ENCODE measurements around the gene TOM1L2.

The TOM1L2 gene

DNA sequence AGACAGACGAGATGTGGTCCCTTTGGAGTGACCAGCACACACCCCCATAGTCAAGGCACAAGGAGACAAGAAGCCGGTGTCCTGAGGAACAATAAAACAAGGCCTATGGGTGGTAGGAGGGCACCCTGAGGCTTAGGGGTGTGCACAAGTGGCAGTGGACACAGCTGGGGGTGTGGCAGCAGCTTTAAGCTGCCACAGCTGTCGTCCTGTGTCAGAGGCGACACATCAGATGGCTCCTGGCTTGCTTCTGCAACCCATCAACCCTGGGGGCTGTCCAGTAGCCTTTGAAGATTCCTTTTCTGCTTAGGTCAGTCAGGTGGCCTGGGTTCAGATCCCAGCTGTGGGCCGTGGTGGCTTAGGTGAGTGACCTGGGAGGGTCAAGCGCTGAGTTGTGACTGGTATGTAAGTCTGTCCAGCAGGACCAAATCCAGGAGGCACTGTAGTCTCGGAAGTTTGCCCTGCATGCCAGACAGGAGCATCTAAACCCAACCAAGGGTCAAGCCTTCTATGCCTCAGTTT, 16.3 kb upstream of the TOM1L2 start:
- no peak overlapping the region for H3K56ac ChIP-seq (ENCODE audit: low read length)
- WGBS (ENCODE audit: extremely low coverage, insufficient coverage, low lambda C conversion rate), result no CpG with 5 or more reads among the region's 7 CpGs

GRCh38 chr17:17987901-17988300, 15.7 kb upstream of the TOM1L2 start:
- H3K18ac ChIP-seq (ENCODE audit: low read length), result no peak overlapping the region
- no peaks in the 10 kb centered on the region for H3K79me2 ChIP-seq (ENCODE audit: control insufficient read depth, insufficient read depth, low read length)
- no peak for DNase-seq
- no peak overlapping the region for H2BK120ac ChIP-seq (ENCODE audit: low read depth, low read length)
- H3K23ac ChIP-seq (ENCODE audit: low read length), result no peak overlapping the region
- H4K8ac ChIP-seq (ENCODE audit: low read depth, low read length), result no peak overlapping the region
- WGBS (ENCODE audit: extremely low coverage, insufficient coverage, low lambda C conversion rate), result no CpG with 5 or more reads among the region's 14 CpGs
- H3K79me1 ChIP-seq (ENCODE audit: low read length), result no peaks in the 10 kb centered on the region
- H3K4ac ChIP-seq (ENCODE audit: low read depth, low read length), result no peak overlapping the region
- no peak overlapping the region for H3K56ac ChIP-seq (ENCODE audit: low read length)
- no peak overlapping the region for H3K4me2 ChIP-seq (ENCODE audit: low read length)
- no peak overlapping the region for H3K27ac ChIP-seq (ENCODE audit: low read depth, low read length)
- H2BK15ac ChIP-seq (replicated peaks; ENCODE audit: low read depth), result no peak overlapping the region
- no peak overlapping the region for H2BK5ac ChIP-seq (ENCODE audit: low read length)
- no peak overlapping the region for H2AK5ac ChIP-seq (ENCODE audit: low read length)
- no peak overlapping the region for H3K9ac ChIP-seq (ENCODE audit: low read length)
- no peaks in the 10 kb centered on the region for H3K27me3 ChIP-seq (ENCODE audit: insufficient read depth, low read length, poor library complexity)
- no peaks in the 10 kb centered on the region for H3K36me3 ChIP-seq (ENCODE audit: control insufficient read depth, insufficient read depth, low read length)
- H4K5ac ChIP-seq (ENCODE audit: low read length), result no peak overlapping the region
- no peaks in the 10 kb centered on the region for H3K4me1 ChIP-seq (ENCODE audit: control insufficient read depth, low read depth, low read length)
- no peak overlapping the region for H3K4me3 ChIP-seq (ENCODE audit: low read length)

More for the DNA sequence above, 16.3 kb upstream of the TOM1L2 start:
- Histone ChIP-seq H3K4ac (ENCODE audit: low read depth, low read length) (no peak overlapping the region), H4K8ac (ENCODE audit: low read depth, low read length) (no peak overlapping the region), H2AK5ac (ENCODE audit: low read length) (no peak overlapping the region), H3K4me1 (ENCODE audit: control insufficient read depth, low read depth, low read length) (no peaks in the 10 kb centered on the region), H3K9ac (ENCODE audit: low read length) (no peak overlapping the region), H3K23ac (ENCODE audit: low read length) (no peak overlapping the region), H2BK15ac (replicated peaks; ENCODE audit: low read depth) (no peak overlapping the region), H4K5ac (ENCODE audit: low read length) (no peak overlapping the region), H3K4me3 (ENCODE audit: low read length) (no peak overlapping the region), H3K27ac (ENCODE audit: low read depth, low read length) (no peak overlapping the region), H2BK120ac (ENCODE audit: low read depth, low read length) (no peak overlapping the region), H2BK5ac (ENCODE audit: low read length) (no peak overlapping the region), H3K27me3 (ENCODE audit: insufficient read depth, low read length, poor library complexity) (no peaks in the 10 kb centered on the region), H3K79me2 (ENCODE audit: control insufficient read depth, insufficient read depth, low read length) (no peaks in the 10 kb centered on the region), H3K4me2 (ENCODE audit: low read length) (no peak overlapping the region), H3K18ac (ENCODE audit: low read length) (no peak overlapping the region), H3K36me3 (ENCODE audit: control insufficient read depth, insufficient read depth, low read length) (no peaks in the 10 kb centered on the region), H3K79me1 (ENCODE audit: low read length) (no peaks in the 10 kb centered on the region)
- DNase-seq, result no peak

DNA sequence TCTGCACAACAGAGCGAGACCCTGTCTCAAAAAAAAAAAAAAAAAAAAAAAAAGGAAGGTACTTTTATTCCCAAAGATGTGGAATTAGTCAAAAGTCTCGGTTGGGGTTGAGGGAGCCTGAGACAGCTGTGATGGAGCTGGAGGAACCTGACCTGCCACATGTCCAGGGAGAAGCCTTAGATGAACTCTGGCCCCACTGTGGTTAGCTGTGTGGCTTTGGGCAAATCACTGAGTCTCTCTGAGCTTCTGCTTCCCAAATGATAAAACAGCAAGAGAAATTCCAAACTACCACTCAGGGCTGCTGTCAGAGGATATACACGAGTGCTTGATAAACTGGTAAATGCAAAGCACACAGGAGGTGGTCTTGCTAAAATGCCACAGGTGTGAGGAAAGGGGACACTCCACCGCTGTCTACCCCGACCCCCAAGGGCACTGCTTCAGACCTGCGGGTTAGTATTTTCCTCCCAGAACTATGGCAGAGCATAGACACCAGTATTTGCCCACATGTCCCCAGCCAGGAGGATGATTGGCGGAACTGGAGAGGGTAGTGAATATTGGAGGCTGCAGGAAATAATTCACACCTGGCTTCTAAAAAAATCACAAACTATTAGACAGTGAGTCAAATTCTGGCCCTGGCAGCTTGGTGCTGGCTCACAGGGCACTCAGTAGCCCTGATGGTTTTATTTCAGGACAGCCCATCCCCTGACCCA, 15.1 kb upstream of the TOM1L2 start:
- Histone ChIP-seq H3K36me3 (ENCODE audit: control insufficient read depth, insufficient read depth, low read length) (no peaks in the 10 kb centered on the region), H2BK120ac (ENCODE audit: low read depth, low read length) (no peak overlapping the region), H4K5ac (ENCODE audit: low read length) (no peak overlapping the region), H3K27ac (ENCODE audit: low read depth, low read length) (no peak overlapping the region), H2AK5ac (ENCODE audit: low read length) (no peak overlapping the region), H2BK5ac (ENCODE audit: low read length) (no peak overlapping the region), H3K27me3 (ENCODE audit: insufficient read depth, low read length, poor library complexity) (no peaks in the 10 kb centered on the region), H3K79me1 (ENCODE audit: low read length) (no peaks in the 10 kb centered on the region), H3K18ac (ENCODE audit: low read length) (no peak overlapping the region), H3K4ac (ENCODE audit: low read depth, low read length) (no peak overlapping the region), H3K9ac (ENCODE audit: low read length) (no peak overlapping the region), H3K4me1 (ENCODE audit: control insufficient read depth, low read depth, low read length) (no peaks in the 10 kb centered on the region), H3K56ac (ENCODE audit: low read length) (no peak overlapping the region), H3K4me3 (ENCODE audit: low read length) (no peak overlapping the region), H4K8ac (ENCODE audit: low read depth, low read length) (no peak overlapping the region), H2BK15ac (replicated peaks; ENCODE audit: low read depth) (no peak overlapping the region), H3K4me2 (ENCODE audit: low read length) (no peak overlapping the region), H3K23ac (ENCODE audit: low read length) (no peak overlapping the region), H3K79me2 (ENCODE audit: control insufficient read depth, insufficient read depth, low read length) (no peaks in the 10 kb centered on the region)
- WGBS (ENCODE audit: extremely low coverage, insufficient coverage, low lambda C conversion rate), result no CpG with 5 or more reads among the region's 7 CpGs
- DNase-seq, result no peak

- Histone ChIP-seq H3K79me2 (ENCODE audit: control insufficient read depth, insufficient read depth, low read length) (no peaks in the 10 kb centered on the region), H2BK5ac (ENCODE audit: low read length) (no peak overlapping the region), H2AK5ac (ENCODE audit: low read length) (no peak overlapping the region), H4K8ac (ENCODE audit: low read depth, low read length) (no peak overlapping the region), H3K4me2 (ENCODE audit: low read length) (no peak overlapping the region), H3K4ac (ENCODE audit: low read depth, low read length) (no peak overlapping the region), H3K23ac (ENCODE audit: low read length) (no peak overlapping the region), H2BK120ac (ENCODE audit: low read depth, low read length) (no peak overlapping the region), H3K27me3 (ENCODE audit: insufficient read depth, low read length, poor library complexity) (no peaks in the 10 kb centered on the region), H3K18ac (ENCODE audit: low read length) (no peak overlapping the region), H3K9ac (ENCODE audit: low read length) (no peak overlapping the region), H2BK15ac (replicated peaks; ENCODE audit: low read depth) (no peak overlapping the region), H3K27ac (ENCODE audit: low read depth, low read length) (no peak overlapping the region), H4K5ac (ENCODE audit: low read length) (no peak overlapping the region), H3K79me1 (ENCODE audit: low read length) (no peaks in the 10 kb centered on the region), H3K36me3 (ENCODE audit: control insufficient read depth, insufficient read depth, low read length) (no peaks in the 10 kb centered on the region), H3K56ac (ENCODE audit: low read length) (no peak overlapping the region), H3K4me3 (ENCODE audit: low read length) (no peak overlapping the region), H3K4me1 (ENCODE audit: control insufficient read depth, low read depth, low read length) (no peaks in the 10 kb centered on the region)
- peak; percentile 31 for DNase-seq
- WGBS (ENCODE audit: extremely low coverage, insufficient coverage, low lambda C conversion rate), result no CpG with 5 or more reads among the region's 3 CpGs
These were observed 13.4 kb upstream of the TOM1L2 start for GRCh38 chr17:17985555-17985954.

DNA sequence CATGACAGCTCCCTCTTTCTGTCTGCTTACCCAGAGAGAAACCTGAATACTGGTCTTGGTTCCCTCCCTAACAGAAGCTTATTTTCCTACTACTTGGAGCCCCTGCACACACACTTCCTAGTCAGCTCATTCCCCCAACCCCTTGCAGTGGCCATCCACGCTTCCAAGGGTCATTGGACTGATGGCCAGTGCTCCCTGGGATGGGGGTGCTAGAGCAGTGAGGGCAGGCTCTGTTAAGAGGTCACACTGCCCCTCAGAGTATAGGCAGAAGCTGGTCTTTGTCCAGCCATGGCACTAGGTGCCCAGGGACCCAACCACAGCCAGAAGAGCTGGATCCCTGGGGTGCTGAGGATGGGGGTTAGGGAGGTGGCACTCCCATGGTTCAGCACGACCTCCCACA, 13.0 kb upstream of the TOM1L2 start:
- H3K36me3 ChIP-seq (ENCODE audit: control insufficient read depth, insufficient read depth, low read length), result no peaks in the 10 kb centered on the region
- H3K79me1 ChIP-seq (ENCODE audit: low read length), result no peaks in the 10 kb centered on the region
- no peak for DNase-seq
- H3K9ac ChIP-seq (ENCODE audit: low read length), result no peak overlapping the region
- no peak overlapping the region for H2BK5ac ChIP-seq (ENCODE audit: low read length)
- no peak overlapping the region for H4K5ac ChIP-seq (ENCODE audit: low read length)
- H3K79me2 ChIP-seq (ENCODE audit: control insufficient read depth, insufficient read depth, low read length), result no peaks in the 10 kb centered on the region
- H3K56ac ChIP-seq (ENCODE audit: low read length), result no peak overlapping the region
- H4K8ac ChIP-seq (ENCODE audit: low read depth, low read length), result no peak overlapping the region
- no peak overlapping the region for H3K18ac ChIP-seq (ENCODE audit: low read length)
- H2BK120ac ChIP-seq (ENCODE audit: low read depth, low read length), result no peak overlapping the region
- no peak overlapping the region for H3K23ac ChIP-seq (ENCODE audit: low read length)
- H2BK15ac ChIP-seq (replicated peaks; ENCODE audit: low read depth), result no peak overlapping the region
- H3K27me3 ChIP-seq (ENCODE audit: insufficient read depth, low read length, poor library complexity), result no peaks in the 10 kb centered on the region
- no peak overlapping the region for H3K27ac ChIP-seq (ENCODE audit: low read depth, low read length)
- no peak overlapping the region for H3K4ac ChIP-seq (ENCODE audit: low read depth, low read length)
- H2AK5ac ChIP-seq (ENCODE audit: low read length), result no peak overlapping the region
- no CpG with 5 or more reads among the region's 2 CpGs for WGBS (ENCODE audit: extremely low coverage, insufficient coverage, low lambda C conversion rate)
- H3K4me1 ChIP-seq (ENCODE audit: control insufficient read depth, low read depth, low read length), result no peaks in the 10 kb centered on the region
- no peak overlapping the region for H3K4me3 ChIP-seq (ENCODE audit: low read length)
- H3K4me2 ChIP-seq (ENCODE audit: low read length), result no peak overlapping the region

- H3K27ac ChIP-seq (ENCODE audit: low read depth, low read length), result no peak overlapping the region
These were observed 11.6 kb upstream of the TOM1L2 start for GRCh38 chr17:17983776-17984175.

More at GRCh38 chr17:17983776-17984175, 11.6 kb upstream of the TOM1L2 start:
- no peak overlapping the region for H4K5ac ChIP-seq (ENCODE audit: low read length)
- no peak for DNase-seq
- no peaks in the 10 kb centered on the region for H3K79me1 ChIP-seq (ENCODE audit: low read length)
- no peaks in the 10 kb centered on the region for H3K36me3 ChIP-seq (ENCODE audit: control insufficient read depth, insufficient read depth, low read length)
- no peak overlapping the region for H2BK5ac ChIP-seq (ENCODE audit: low read length)
- no peak overlapping the region for H3K23ac ChIP-seq (ENCODE audit: low read length)
- no peak overlapping the region for H3K9ac ChIP-seq (ENCODE audit: low read length)
- no peak overlapping the region for H3K4ac ChIP-seq (ENCODE audit: low read depth, low read length)
- no peaks in the 10 kb centered on the region for H3K27me3 ChIP-seq (ENCODE audit: insufficient read depth, low read length, poor library complexity)
- no peak overlapping the region for H2BK120ac ChIP-seq (ENCODE audit: low read depth, low read length)
- H4K8ac ChIP-seq (ENCODE audit: low read depth, low read length), result no peak overlapping the region
- H2AK5ac ChIP-seq (ENCODE audit: low read length), result no peak overlapping the region
- no peak overlapping the region for H3K18ac ChIP-seq (ENCODE audit: low read length)
- H2BK15ac ChIP-seq (replicated peaks; ENCODE audit: low read depth), result no peak overlapping the region
- H3K4me2 ChIP-seq (ENCODE audit: low read length), result no peak overlapping the region
- H3K4me3 ChIP-seq (ENCODE audit: low read length), result no peak overlapping the region
- no peaks in the 10 kb centered on the region for H3K79me2 ChIP-seq (ENCODE audit: control insufficient read depth, insufficient read depth, low read length)
- WGBS (ENCODE audit: extremely low coverage, insufficient coverage, low lambda C conversion rate), result no CpG with 5 or more reads among the region's 6 CpGs
- no peaks in the 10 kb centered on the region for H3K4me1 ChIP-seq (ENCODE audit: control insufficient read depth, low read depth, low read length)
- H3K56ac ChIP-seq (ENCODE audit: low read length), result no peak overlapping the region
